ENCODE measurements around the gene PPP1R3E. TPM values are rescaled to one million over a fixed set of nuclear protein-coding genes. Genes with fewer than 3 reads are reported as not detected.

The PPP1R3E gene
- total and polyA plus RNA-seq, 2 of the 13 experiments (the other 11 are each of a cell fraction or from before 2014, with no cell fraction given): 16.5 to 26.5 TPM

DNA sequence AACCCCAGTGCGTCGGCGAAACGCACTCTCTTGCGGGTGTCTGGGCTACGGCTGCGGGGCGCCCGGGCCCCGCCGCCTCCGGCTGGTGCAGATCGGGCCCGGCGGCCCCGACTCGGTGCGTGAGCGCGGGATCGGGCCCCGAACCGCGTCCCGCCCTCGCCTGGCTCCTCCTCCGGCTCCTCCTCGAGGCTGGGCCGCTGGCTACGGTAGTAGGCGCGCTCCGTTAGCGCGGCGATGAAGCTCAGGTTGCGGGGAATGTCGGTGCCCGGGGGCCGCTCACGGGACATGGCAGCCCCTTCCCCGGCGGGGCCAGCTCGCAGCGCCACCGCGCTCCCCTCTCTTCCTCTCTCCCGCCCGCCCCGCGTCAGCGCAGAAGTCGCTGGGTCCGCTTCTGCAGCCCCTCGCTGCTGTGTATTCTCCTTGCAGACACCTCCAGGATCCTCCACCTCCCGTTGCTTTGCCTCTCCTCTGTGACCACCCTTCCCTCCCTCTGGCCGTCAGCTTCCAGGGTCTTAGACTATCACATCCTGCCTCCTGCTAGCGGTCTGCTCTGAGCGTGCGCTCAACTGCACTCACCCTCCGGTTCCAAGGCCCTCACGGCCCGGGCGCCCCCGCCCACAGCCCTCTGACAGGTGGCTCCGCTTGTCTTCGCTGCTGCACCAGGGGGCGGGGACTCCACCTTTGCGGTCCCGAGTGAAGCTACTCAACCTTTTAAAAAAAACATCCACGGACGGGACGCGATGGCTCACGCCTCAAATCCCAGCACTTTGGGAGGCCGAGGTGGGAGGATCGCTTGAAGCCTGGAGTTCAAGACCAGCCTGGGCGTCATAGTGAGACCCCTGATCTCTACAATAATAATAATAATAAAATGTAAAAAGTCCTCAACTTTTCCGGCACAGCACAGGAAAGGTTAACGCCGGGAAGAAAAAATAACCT is at the start of gene PPP1R3E (continued):
- TF ChIP-seq, protein P1, sequence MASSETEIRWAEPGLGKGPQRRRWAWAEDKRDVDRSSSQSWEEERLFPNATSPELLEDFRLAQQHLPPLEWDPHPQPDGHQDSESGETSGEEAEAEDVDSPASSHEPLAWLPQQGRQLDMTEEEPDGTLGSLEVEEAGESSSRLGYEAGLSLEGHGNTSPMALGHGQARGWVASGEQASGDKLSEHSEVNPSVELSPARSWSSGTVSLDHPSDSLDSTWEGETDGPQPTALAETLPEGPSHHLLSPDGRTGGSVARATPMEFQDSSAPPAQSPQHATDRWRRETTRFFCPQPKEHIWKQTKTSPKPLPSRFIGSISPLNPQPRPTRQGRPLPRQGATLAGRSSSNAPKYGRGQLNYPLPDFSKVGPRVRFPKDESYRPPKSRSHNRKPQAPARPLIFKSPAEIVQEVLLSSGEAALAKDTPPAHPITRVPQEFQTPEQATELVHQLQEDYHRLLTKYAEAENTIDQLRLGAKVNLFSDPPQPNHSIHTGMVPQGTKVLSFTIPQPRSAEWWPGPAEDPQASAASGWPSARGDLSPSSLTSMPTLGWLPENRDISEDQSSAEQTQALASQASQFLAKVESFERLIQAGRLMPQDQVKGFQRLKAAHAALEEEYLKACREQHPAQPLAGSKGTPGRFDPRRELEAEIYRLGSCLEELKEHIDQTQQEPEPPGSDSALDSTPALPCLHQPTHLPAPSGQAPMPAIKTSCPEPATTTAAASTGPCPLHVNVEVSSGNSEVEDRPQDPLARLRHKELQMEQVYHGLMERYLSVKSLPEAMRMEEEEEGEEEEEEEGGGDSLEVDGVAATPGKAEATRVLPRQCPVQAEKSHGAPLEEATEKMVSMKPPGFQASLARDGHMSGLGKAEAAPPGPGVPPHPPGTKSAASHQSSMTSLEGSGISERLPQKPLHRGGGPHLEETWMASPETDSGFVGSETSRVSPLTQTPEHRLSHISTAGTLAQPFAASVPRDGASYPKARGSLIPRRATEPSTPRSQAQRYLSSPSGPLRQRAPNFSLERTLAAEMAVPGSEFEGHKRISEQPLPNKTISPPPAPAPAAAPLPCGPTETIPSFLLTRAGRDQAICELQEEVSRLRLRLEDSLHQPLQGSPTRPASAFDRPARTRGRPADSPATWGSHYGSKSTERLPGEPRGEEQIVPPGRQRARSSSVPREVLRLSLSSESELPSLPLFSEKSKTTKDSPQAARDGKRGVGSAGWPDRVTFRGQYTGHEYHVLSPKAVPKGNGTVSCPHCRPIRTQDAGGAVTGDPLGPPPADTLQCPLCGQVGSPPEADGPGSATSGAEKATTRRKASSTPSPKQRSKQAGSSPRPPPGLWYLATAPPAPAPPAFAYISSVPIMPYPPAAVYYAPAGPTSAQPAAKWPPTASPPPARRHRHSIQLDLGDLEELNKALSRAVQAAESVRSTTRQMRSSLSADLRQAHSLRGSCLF (CRISPR knock-in tag; IDR thresholded peaks at IDR 0.05; ENCODE audit: borderline replicate concordance): no peak
- no peak for TF ChIP-seq MTF2 (CRISPR knock-in tag; IDR thresholded peaks at IDR 0.05; ENCODE audit: borderline replicate concordance)
- peak; percentile 26 for TF ChIP-seq HOXD1 (CRISPR knock-in tag; IDR thresholded peaks at IDR 0.05)
- TF ChIP-seq ZNF484 (CRISPR knock-in tag; IDR thresholded peaks at IDR 0.05; ENCODE audit: borderline replicate concordance, low read depth): no peak
- TF ChIP-seq ZNF761 (CRISPR knock-in tag; conservative IDR thresholded peaks at IDR 0.05): no peak
- peak; percentile 74 for TF ChIP-seq GATAD1 (CRISPR knock-in tag; IDR thresholded peaks at IDR 0.05)
- TF ChIP-seq DPF2 (CRISPR knock-in tag; IDR thresholded peaks at IDR 0.05; ENCODE audit: borderline replicate concordance, low read depth): no peak
- peak; percentile 52; the same call in 1 of the 2 replicates for TF ChIP-seq ZNF570 (CRISPR knock-in tag; IDR thresholded peaks at IDR 0.05; ENCODE audit: borderline replicate concordance)
- peak; percentile 48; the same call in 1 of the 2 replicates for TF ChIP-seq CREM (IDR thresholded peaks at IDR 0.05)
- TF ChIP-seq CREM (CRISPR knock-in tag; IDR thresholded peaks at IDR 0.05): peak; percentile 17; the same call in 1 of the 2 replicates
- TF ChIP-seq JUND (CRISPR knock-in tag; IDR thresholded peaks at IDR 0.05): peak; percentile 47
- TF ChIP-seq, protein P2, sequence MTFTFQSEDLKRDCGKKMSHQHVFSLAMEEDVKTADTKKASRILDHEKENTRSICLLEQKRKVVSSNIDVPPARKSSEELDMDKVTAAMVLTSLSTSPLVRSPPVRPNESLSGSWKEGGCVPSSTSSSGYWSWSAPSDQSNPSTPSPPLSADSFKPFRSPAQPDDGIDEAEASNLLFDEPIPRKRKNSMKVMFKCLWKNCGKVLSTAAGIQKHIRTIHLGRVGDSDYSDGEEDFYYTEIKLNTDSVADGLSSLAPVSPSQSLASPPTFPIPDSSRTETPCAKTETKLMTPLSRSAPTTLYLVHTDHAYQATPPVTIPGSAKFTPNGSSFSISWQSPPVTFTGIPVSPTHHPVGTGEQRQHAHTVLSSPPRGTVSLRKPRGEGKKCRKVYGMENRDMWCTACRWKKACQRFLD (CRISPR knock-in tag; IDR thresholded peaks at IDR 0.05; ENCODE audit: borderline replicate concordance): peak; percentile 16
- TF ChIP-seq, protein P3, sequence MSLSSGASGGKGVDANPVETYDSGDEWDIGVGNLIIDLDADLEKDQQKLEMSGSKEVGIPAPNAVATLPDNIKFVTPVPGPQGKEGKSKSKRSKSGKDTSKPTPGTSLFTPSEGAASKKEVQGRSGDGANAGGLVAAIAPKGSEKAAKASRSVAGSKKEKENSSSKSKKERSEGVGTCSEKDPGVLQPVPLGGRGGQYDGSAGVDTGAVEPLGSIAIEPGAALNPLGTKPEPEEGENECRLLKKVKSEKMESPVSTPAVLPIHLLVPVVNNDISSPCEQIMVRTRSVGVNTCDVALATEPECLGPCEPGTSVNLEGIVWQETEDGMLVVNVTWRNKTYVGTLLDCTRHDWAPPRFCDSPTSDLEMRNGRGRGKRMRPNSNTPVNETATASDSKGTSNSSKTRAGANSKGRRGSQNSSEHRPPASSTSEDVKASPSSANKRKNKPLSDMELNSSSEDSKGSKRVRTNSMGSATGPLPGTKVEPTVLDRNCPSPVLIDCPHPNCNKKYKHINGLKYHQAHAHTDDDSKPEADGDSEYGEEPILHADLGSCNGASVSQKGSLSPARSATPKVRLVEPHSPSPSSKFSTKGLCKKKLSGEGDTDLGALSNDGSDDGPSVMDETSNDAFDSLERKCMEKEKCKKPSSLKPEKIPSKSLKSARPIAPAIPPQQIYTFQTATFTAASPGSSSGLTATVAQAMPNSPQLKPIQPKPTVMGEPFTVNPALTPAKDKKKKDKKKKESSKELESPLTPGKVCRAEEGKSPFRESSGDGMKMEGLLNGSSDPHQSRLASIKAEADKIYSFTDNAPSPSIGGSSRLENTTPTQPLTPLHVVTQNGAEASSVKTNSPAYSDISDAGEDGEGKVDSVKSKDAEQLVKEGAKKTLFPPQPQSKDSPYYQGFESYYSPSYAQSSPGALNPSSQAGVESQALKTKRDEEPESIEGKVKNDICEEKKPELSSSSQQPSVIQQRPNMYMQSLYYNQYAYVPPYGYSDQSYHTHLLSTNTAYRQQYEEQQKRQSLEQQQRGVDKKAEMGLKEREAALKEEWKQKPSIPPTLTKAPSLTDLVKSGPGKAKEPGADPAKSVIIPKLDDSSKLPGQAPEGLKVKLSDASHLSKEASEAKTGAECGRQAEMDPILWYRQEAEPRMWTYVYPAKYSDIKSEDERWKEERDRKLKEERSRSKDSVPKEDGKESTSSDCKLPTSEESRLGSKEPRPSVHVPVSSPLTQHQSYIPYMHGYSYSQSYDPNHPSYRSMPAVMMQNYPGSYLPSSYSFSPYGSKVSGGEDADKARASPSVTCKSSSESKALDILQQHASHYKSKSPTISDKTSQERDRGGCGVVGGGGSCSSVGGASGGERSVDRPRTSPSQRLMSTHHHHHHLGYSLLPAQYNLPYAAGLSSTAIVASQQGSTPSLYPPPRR (CRISPR knock-in tag; IDR thresholded peaks at IDR 0.05; ENCODE audit: borderline replicate concordance): no peak; the same call in 1 of the 2 replicates
- TF ChIP-seq ZNF816 (CRISPR knock-in tag; IDR thresholded peaks at IDR 0.05; ENCODE audit: borderline replicate concordance): no peak
- peak; percentile 16; the same call in 1 of the 2 replicates for TF ChIP-seq ZSCAN22 (CRISPR knock-in tag; IDR thresholded peaks at IDR 0.05)
- no peak for TF ChIP-seq ZNF282 (IDR thresholded peaks at IDR 0.05; ENCODE audit: partially characterized antibody)
